Epidermal melanocyte (primary cell): ENCODE results near the gene NTM.

Experiments used
- DNase-seq: peaks from one replicate; pipeline ENCODE4 v3.0.0; 2011; ENCODE audit warnings: low spot score; ENCODE audit not compliant: insufficient read length

Gene NTM

GRCh38 chr11:131888230-131888855, 517.9 kb downstream of the NTM start:
- DNase-seq, result no peak

- no peak for DNase-seq
These were observed 518.7 kb downstream of the NTM start for GRCh38 chr11:131889146-131889577.

GRCh38 chr11:131889760-131890581, 519.6 kb downstream of the NTM start:
- no peak for DNase-seq

- no peak for DNase-seq
These were observed 522.9 kb downstream of the NTM start for GRCh38 chr11:131893103-131893890.

- no peak for DNase-seq
These were observed 523.6 kb downstream of the NTM start for GRCh38 chr11:131893988-131894387.

- no peak for DNase-seq
These were observed 524.5 kb downstream of the NTM start for GRCh38 chr11:131894615-131895544.

GRCh38 chr11:131895865-131896264, 525.5 kb downstream of the NTM start:
- DNase-seq, result no peak

GRCh38 chr11:131896978-131897615, 526.7 kb downstream of the NTM start:
- no peak for DNase-seq

- DNase-seq, result no peak
These were observed 527.5 kb downstream of the NTM start for GRCh38 chr11:131897956-131898355.

- DNase-seq, result no peak
These were observed 528.5 kb downstream of the NTM start for GRCh38 chr11:131898949-131899348.

- no peak for DNase-seq
These were observed 529.6 kb downstream of the NTM start for GRCh38 chr11:131899950-131900580.

GRCh38 chr11:131902421-131902820, 532.0 kb downstream of the NTM start:
- no peak for DNase-seq

GRCh38 chr11:131903074-131903473, 532.7 kb downstream of the NTM start:
- DNase-seq, result no peak

GRCh38 chr11:131904756-131905155, 534.3 kb downstream of the NTM start:
- DNase-seq, result no peak

GRCh38 chr11:131906963-131907362, 536.5 kb downstream of the NTM start:
- no peak for DNase-seq

- no peak for DNase-seq
These were observed 537.0 kb downstream of the NTM start for GRCh38 chr11:131907371-131907770.

- no peak for DNase-seq
These were observed 537.9 kb downstream of the NTM start for GRCh38 chr11:131908316-131908715.

GRCh38 chr11:131909426-131910177, 539.2 kb downstream of the NTM start:
- no peak for DNase-seq

- no peak for DNase-seq
These were observed 539.7 kb downstream of the NTM start for GRCh38 chr11:131910178-131910522.
